Activated naive CD4-positive, alpha-beta T cell treated with anti-CD3 and anti-CD28 coated beads for 36 hours (primary cell): ENCODE data around the gene TCAIM. TPM values are rescaled to one million over a fixed set of nuclear protein-coding genes. Genes with fewer than 3 reads are reported as not detected.
"Not testable (repeated sequence)": the region's sequence is repeated elsewhere in the genome, so short reads cannot be mapped to it uniquely, and the experiment has no call there.

Source experiments
- CTCF ChIA-PET: fragments of 350-600 bp; sonication (Branson Sonifier 250); formaldehyde crosslinking; loops from one replicate; lab custom pipeline; 2021; ENCODE audit warnings: antibody characterized with exemption; lab: Charles Lee
- DNase-seq: peaks from one replicate; pipeline ENCODE4 v3.0.0-alpha.2; 2020
- H3K27ac Mint-ChIP-seq: one replicate; pipeline ENCODE4 v1.8.0; 2021; ENCODE audit warnings: mild to moderate bottlenecking, mixed read lengths
- H3K27me3 Mint-ChIP-seq: one replicate; pipeline ENCODE4 v1.8.0; 2021; ENCODE audit warnings: low read depth, mixed read lengths
- H3K36me3 Mint-ChIP-seq: one replicate; pipeline ENCODE4 v1.8.0; 2021; ENCODE audit warnings: low read depth, mixed read lengths
- H3K4me1 Mint-ChIP-seq: one replicate; pipeline ENCODE4 v1.8.0; 2021; ENCODE audit warnings: low read depth, mixed read lengths
- H3K4me3 Mint-ChIP-seq: one replicate; pipeline ENCODE4 v1.8.0; 2021; ENCODE audit warnings: mild to moderate bottlenecking, moderate library complexity, mixed read lengths
- H3K9me3 Mint-ChIP-seq: one replicate; pipeline ENCODE4 v1.8.0; 2021; ENCODE audit warnings: mixed read lengths
- intact Hi-C: fragments of 100-400 bp; cut with micrococcal nuclease; formaldehyde crosslinking; loops from one replicate; pipeline ENCODE4 v1.15.1; 2023
- total RNA-seq, 2 experiments: library from RNA; stranded (reverse); gene quantifications; one replicate each; pipeline ENCODE4 v1.2.3, GENCODE V29; 2021

Gene TCAIM
- total RNA-seq, 2 experiments from 2014 or later, result 14.0 to 15.9 TPM

DNA sequence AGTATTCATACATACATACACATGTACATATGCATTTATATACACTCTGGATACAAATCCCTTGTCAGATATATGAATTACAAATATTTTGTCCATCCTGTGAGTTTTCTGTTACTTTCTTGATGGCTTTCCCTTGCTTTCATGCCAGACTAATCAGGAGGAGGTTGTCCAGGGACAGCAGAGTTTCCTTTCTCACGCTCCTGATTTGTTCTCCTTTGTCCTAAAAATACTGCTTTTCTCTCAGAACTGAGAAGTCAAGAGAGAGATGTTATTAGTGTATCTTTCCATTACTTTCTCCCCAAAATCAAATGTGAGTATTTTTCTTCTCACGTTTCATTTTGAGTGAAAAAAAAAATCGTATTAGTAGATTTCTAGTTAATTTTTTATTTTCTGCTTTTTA lies 12.1 kb upstream of the TCAIM start:
- no peaks in the 10 kb centered on the region for H3K36me3 Mint-ChIP-seq
- H3K9me3 Mint-ChIP-seq, result no peaks in the 10 kb centered on the region
- DNase-seq, result no peak
- no peak overlapping the region for H3K27ac Mint-ChIP-seq
- intact Hi-C loops, result no loop called here
- H3K4me3 Mint-ChIP-seq, result no peak overlapping the region
- CTCF ChIA-PET, result no interaction called here
- peaks cover 8% of the 10 kb centered on the region for H3K27me3 Mint-ChIP-seq
- H3K4me1 Mint-ChIP-seq, result no peaks in the 10 kb centered on the region

- intact Hi-C loops, result loop anchor here (10.0 kb wide), 1 partner anchor 295 kb away; the partner anchor contains the start of gene ZNF197
- H3K36me3 Mint-ChIP-seq, result no peaks in the 10 kb centered on the region
- CTCF ChIA-PET, result interaction anchor here (0.9 kb wide), 1 partner anchor 11 kb away, joined by 3 read pairs; no protein-coding TSS in a partner anchor
- no peaks in the 10 kb centered on the region for H3K9me3 Mint-ChIP-seq
- H3K27me3 Mint-ChIP-seq, result peaks cover 10% of the 10 kb centered on the region
- no peak for DNase-seq
- H3K4me1 Mint-ChIP-seq, result no peaks in the 10 kb centered on the region
- no peak overlapping the region for H3K4me3 Mint-ChIP-seq
- no peak overlapping the region for H3K27ac Mint-ChIP-seq
Observed at GRCh38 chr3:44329946-44330345, 8.6 kb upstream of the TCAIM start.

GRCh38 chr3:44330444-44330843 lies 8.1 kb upstream of the TCAIM start:
- no peak overlapping the region for H3K4me3 Mint-ChIP-seq
- CTCF ChIA-PET, result interaction anchor here (0.5 kb wide), 1 partner anchor 246 kb away, joined by 3 read pairs; no protein-coding TSS in a partner anchor

DNA sequence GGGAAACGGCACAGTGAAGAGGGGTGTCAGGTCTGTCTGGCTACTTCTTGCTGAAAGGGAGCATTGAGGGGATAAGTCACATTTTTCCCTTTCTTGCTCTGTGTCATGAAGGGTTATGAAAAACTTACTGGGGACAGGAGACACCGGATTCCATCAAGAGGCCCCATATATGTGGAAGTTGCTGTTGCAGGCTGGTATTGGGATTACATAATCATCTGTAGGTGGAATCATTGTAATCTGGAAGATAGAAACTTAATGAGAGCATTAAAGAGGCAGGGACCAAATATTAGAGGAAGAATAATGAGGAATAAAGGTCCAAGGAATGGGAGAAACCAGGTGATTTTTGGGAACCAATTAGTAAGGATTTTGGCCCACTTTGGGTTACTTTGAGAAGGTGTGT lies 4.2 kb upstream of the TCAIM start:
- H3K4me1 Mint-ChIP-seq, result peaks cover 5% of the 10 kb centered on the region
- CTCF ChIA-PET, result no interaction called here
- peaks cover 7% of the 10 kb centered on the region for H3K27me3 Mint-ChIP-seq
- DNase-seq, result no peak
- intact Hi-C loops, result loop anchor here (10.0 kb wide), 1 partner anchor 290 kb away; the partner anchor contains the start of gene ZNF197
- H3K9me3 Mint-ChIP-seq, result no peaks in the 10 kb centered on the region
- H3K36me3 Mint-ChIP-seq, result peaks cover 1% of the 10 kb centered on the region
- no peak overlapping the region for H3K4me3 Mint-ChIP-seq
- H3K27ac Mint-ChIP-seq, result no peak overlapping the region

More at GRCh38 chr3:44330444-44330843, 8.1 kb upstream of the TCAIM start:
- Mint-ChIP-seq H3K9me3 (no peaks in the 10 kb centered on the region), H3K27ac (no peak overlapping the region), H3K27me3 (peaks cover 10% of the 10 kb centered on the region), H3K4me1 (no peaks in the 10 kb centered on the region), H3K36me3 (no peaks in the 10 kb centered on the region)
- no peak for DNase-seq
- intact Hi-C loops, result loop anchor here (10.0 kb wide), 1 partner anchor 294 kb away; the partner anchor contains the start of gene ZNF197

GRCh38 chr3:44337248-44337785 lies 1.2 kb upstream of the TCAIM start:
- Mint-ChIP-seq H3K36me3 (peaks cover 3% of the 10 kb centered on the region), H3K4me1 (peaks cover 17% of the 10 kb centered on the region), H3K9me3 (no peaks in the 10 kb centered on the region), H3K27ac (peak overlapping the region; percentile 98), H3K4me3 (peak overlapping the region; percentile 99), H3K27me3 (peaks cover 2% of the 10 kb centered on the region)
- DNase-seq, result no peak
- intact Hi-C loops, result loop anchor here (5.0 to 10.0 kb wide), 2 partner anchors 287 to 525 kb away; partner anchors contain the start of genes TMEM42 and ZNF197
- CTCF ChIA-PET, result interaction anchor here (0.6 to 0.7 kb wide), 2 partner anchors 102 to 491 kb away, joined by 3 read pairs; no protein-coding TSS in a partner anchor

DNA sequence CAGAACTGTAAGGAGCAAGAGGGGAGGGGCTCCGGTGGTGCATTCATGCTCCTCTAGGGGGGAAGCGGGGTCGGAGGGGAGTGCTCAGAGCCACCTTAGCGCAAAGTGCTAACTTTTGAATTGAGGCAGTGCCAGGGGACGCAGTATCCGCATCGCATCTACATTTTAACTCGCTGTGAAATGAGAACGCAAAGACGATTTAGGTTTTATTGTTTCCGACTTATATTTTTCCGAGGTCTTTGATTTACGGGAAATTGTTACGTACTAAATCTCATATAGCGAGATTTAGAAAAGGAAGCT lies 212 bp downstream of the TCAIM start:
- Mint-ChIP-seq H3K27me3 (no peaks in the 10 kb centered on the region), H3K36me3 (peaks cover 3% of the 10 kb centered on the region), H3K4me3 (peak overlapping the region; percentile 99), H3K4me1 (peaks cover 17% of the 10 kb centered on the region), H3K9me3 (no peaks in the 10 kb centered on the region), H3K27ac (peak overlapping the region; percentile 98)
- intact Hi-C loops, result loop anchor here (1.0 to 10.0 kb wide), 11 partner anchors 101 to 648 kb away; partner anchors contain the start of genes ABHD5, EXOSC7, KIAA1143 and KIF15
- CTCF ChIA-PET, result interaction anchor here (0.6 to 1.1 kb wide), 2 partner anchors 104 to 458 kb away, joined by 3 read pairs; no protein-coding TSS in a partner anchor
- no peak for DNase-seq

DNA sequence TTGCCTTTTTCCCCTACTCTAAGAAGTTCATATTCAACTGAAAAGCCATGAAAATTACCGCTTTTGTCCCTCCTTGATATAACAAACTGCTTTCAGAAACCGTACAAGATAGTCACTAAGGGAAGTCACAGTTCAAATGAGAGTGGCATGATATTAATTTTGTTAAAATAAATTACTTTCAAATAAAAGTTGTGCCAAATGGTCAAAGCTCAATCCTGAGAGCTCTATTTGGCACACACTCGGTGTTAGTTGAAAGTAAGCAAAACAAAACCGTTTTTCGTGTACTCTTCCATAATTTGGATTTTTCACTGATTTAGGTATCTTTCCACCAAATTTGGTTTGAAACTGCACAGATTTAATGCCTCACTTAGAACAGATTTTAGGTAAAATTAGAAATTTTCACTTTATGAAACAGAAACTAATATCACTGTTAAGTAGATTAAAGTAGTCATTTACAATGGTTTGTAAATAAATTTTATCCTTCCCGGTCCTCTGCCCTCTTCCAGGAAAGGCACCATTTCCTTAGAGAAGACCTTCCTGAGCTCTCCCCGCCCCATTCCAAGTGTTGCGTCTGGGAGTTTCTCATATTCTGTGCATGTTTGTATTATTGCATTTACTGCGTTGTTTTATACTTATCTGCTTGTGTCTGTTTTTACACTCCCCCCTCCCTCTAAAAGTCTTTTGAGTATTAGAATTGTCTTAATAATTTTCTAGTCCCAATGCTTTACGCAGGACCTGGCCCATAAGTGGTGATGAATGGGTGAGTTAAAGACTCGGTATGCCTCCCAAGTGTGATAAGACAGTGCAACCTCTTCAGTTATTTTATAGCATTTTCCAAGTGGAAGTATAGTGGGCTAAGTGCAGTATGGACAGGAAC lies 853 bp downstream of the TCAIM start:
- CTCF ChIA-PET, result interaction anchor here (0.6 to 1.1 kb wide), 3 partner anchors 105 to 458 kb away, joined by 3 read pairs; no protein-coding TSS in a partner anchor
- DNase-seq, result no peak
- peak overlapping the region; percentile 98 for H3K27ac Mint-ChIP-seq
- no peaks in the 10 kb centered on the region for H3K27me3 Mint-ChIP-seq
- peaks cover 3% of the 10 kb centered on the region for H3K36me3 Mint-ChIP-seq
- H3K4me3 Mint-ChIP-seq, result peak overlapping the region; percentile 99
- no peaks in the 10 kb centered on the region for H3K9me3 Mint-ChIP-seq
- intact Hi-C loops, result loop anchor here (1.0 to 10.0 kb wide), 4 partner anchors 103 to 649 kb away; partner anchors contain the start of genes ABHD5, TMEM42 and ZNF197
- H3K4me1 Mint-ChIP-seq, result peaks cover 17% of the 10 kb centered on the region

DNA sequence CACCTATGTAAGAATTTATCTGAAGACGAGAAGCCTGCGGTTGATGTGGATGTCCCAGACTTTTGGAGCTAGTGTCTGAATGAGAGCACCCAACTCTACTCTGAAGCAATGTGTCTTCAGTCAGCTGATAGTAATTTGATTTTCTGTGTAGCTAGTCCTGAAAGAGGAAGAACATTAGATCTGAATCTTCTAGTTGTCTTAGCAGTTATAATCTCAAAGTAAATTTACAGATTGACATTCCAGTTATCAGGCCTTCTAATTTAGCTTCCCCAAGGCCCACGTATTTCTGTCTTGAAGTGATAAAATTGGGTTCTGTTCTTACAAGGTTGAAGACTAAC lies 1.5 kb downstream of the TCAIM start:
- no peak overlapping the region for H3K27ac Mint-ChIP-seq
- CTCF ChIA-PET, result interaction anchor here (1.0 kb wide), 1 partner anchor 415 kb away, joined by 3 read pairs; no protein-coding TSS in a partner anchor
- no peak for DNase-seq
- H3K9me3 Mint-ChIP-seq, result no peaks in the 10 kb centered on the region
- H3K36me3 Mint-ChIP-seq, result peaks cover 3% of the 10 kb centered on the region
- peaks cover 17% of the 10 kb centered on the region for H3K4me1 Mint-ChIP-seq
- intact Hi-C loops, result no loop called here
- peak overlapping the region; percentile 99 for H3K4me3 Mint-ChIP-seq
- no peaks in the 10 kb centered on the region for H3K27me3 Mint-ChIP-seq

DNA sequence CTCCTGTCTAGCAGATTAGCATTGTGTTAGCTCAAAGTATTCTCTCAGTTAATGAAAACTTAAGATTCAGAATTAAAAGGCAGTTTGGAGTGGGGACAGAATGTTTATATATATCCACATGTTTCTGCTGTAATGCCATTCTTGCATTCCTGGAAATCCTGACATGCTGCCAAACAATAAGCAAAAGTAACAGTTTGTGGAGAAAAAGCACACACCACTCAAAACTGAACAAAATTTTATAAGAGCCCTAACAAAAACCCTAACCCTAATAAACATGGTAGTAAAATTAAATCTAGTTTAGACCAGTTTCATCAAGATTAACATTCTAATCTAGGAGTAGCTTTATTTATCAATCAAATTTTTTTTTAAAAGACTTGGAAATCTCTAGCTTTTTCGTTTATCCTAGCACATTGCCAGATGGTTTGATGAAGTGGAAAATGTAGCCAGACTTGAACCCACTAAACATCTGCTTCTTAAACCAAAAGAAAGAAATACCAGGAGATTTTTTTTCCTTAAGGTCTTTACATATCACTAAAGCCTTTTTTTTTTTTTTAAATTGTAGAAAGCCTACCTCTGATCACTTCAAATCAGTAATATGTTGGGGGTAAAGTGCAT lies 3.7 kb downstream of the TCAIM start:
- H3K4me3 Mint-ChIP-seq, result no peak overlapping the region
- peaks cover 3% of the 10 kb centered on the region for H3K36me3 Mint-ChIP-seq
- intact Hi-C loops, result no loop called here
- H3K4me1 Mint-ChIP-seq, result peaks cover 16% of the 10 kb centered on the region
- H3K27ac Mint-ChIP-seq, result no peak overlapping the region
- no peak for DNase-seq
- CTCF ChIA-PET, result interaction anchor here (0.6 to 0.7 kb wide), 2 partner anchors 280 to 380 kb away, joined by 5 read pairs; no protein-coding TSS in a partner anchor
- H3K9me3 Mint-ChIP-seq, result no peaks in the 10 kb centered on the region
- H3K27me3 Mint-ChIP-seq, result no peaks in the 10 kb centered on the region

DNA sequence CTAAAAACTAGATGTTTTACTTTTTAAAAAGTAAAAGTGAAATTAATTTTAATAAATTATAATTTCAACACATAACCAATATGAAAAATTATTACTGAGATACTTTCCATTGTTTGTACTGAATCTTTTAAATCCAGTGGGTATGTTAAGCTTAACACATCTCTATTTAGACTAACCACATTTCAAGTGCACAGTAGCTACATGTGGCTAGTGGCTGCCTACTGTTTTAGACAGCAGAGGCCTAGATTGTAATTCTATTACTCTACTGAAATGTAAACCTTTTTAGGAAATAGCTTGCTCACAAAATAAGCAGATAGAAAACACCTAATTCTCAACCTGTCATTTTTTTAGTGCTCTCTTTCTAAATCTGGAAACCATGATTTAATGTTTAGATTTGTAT lies 4.9 kb downstream of the TCAIM start:
- no peak for DNase-seq
- no peaks in the 10 kb centered on the region for H3K27me3 Mint-ChIP-seq
- no peaks in the 10 kb centered on the region for H3K9me3 Mint-ChIP-seq
- CTCF ChIA-PET, result no interaction called here
- intact Hi-C loops, result no loop called here
- H3K27ac Mint-ChIP-seq, result no peak overlapping the region
- peaks cover 3% of the 10 kb centered on the region for H3K36me3 Mint-ChIP-seq
- no peak overlapping the region for H3K4me3 Mint-ChIP-seq
- H3K4me1 Mint-ChIP-seq, result peaks cover 12% of the 10 kb centered on the region

DNA sequence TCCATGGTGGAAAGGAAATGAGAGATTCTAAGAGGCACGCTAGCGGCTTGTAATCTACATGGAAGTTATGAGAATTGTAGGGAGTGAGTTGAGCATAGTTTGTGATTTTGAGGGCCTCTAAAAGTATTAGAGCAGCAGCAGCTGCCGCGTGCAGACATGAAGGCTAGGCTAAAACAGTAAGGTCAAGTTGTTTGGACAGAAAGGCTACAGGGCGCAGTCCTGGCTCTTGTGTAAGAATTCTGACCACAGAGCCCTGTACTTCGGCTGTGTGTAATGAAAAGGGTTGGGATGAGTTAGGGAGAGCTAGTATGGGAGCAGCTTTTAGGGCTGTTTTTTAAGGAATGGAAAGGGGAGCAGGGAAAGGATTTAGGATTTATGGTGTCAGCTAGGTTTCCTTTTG lies 8.0 kb downstream of the TCAIM start:
- H3K9me3 Mint-ChIP-seq, DNase-seq, intact Hi-C loops, H3K27me3 Mint-ChIP-seq, H3K27ac Mint-ChIP-seq, H3K4me1 Mint-ChIP-seq, CTCF ChIA-PET, H3K36me3 Mint-ChIP-seq, H3K4me3 Mint-ChIP-seq: not testable (repeated sequence)

DNA sequence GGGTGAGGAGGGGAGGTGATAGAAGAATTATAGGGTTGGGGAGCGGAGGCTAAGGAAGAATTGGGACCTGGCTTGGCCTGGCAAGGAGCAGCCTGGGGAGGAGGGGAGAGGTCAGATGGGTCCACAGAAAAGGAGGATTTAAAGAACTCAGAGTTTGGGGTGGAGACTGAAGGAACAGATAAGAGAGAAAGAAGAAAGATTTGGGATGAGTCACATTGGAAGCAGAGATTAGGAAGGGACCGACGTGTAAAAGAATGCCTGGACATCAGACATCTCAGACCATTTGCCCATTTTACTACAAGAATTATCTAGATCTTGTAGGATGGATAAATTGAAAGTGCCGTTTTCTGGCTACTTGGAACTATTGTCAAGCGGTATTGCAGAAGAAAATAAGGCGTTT lies 10.4 kb downstream of the TCAIM start:
- CTCF ChIA-PET, result no interaction called here
- H3K4me1 Mint-ChIP-seq, result no peaks in the 10 kb centered on the region
- no peak for DNase-seq
- H3K9me3 Mint-ChIP-seq, result no peaks in the 10 kb centered on the region
- no peak overlapping the region for H3K27ac Mint-ChIP-seq
- H3K27me3 Mint-ChIP-seq, result no peaks in the 10 kb centered on the region
- no peak overlapping the region for H3K4me3 Mint-ChIP-seq
- peaks cover 13% of the 10 kb centered on the region for H3K36me3 Mint-ChIP-seq
- intact Hi-C loops, result no loop called here
